ENCODE data around the gene CLPSL2.

CLPSL2 gene

GRCh38 chr6:35809809-35810208 is 33.4 kb downstream of the CLPSL2 start:
- no peak overlapping the region for H3K4me3 ChIP-seq (ENCODE audit: low read depth, low read length)
- DNase-seq (ENCODE audit: low read depth), result no peak
- no peak for TF ChIP-seq CTCF (IDR thresholded peaks at IDR 0.05; ENCODE audit: low read depth, low read length, missing control alignments)

DNA sequence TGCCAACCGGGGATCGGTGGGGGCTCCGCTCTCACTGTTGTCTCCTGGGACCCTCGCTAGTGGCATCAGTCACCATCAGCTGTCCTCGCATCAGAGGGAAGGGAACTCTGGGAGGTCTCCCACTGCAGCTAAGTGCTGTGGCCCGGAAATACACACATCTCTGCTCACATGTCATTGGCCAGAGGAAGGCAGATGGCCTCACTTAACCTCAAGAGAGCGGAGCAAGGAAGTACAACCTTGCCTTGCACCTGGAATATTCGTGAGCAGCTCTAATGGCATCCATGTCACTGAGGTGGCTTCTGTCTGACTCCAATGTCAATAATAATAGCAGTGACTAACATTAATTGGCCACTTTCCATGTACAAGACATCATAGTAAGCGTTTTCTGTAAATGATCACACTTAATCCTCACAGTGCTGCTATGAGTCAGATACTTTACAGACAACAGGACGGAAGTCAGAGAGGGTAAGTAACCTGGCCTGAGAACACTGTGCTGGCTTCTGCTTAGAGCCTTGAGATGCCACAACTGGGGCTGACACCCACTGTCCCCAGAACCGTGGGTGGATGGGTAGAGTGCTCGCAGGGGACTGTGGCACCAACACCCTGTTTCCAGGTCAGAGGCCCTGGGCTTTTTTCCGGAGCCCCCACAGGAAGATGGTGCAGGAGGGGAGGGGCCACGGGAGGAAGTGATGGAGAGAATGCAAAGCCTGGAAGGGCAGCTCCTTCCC is 34.7 kb downstream of the CLPSL2 start:
- no peak for DNase-seq (ENCODE audit: low read depth)
- no peak overlapping the region for H3K4me3 ChIP-seq (ENCODE audit: low read depth, low read length)
- no peak for TF ChIP-seq CTCF (IDR thresholded peaks at IDR 0.05; ENCODE audit: low read depth, low read length, missing control alignments)

DNA sequence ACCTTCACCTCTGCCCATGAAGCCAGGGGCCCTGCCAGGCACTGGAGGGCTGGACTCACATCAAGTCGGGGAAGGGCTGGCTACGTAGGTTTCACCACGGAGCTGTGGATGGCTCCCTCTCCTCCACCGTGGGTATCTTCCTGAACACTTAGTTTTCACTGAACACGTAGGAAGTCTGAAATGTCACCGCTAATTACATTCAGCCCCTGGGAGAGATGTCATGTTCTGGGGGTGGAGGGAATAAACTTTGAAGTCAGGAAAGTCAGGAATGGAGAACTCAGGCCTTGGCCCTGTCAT is 35.2 kb downstream of the CLPSL2 start:
- TF ChIP-seq CTCF (IDR thresholded peaks at IDR 0.05; ENCODE audit: low read depth, low read length, missing control alignments), result no peak
- DNase-seq (ENCODE audit: low read depth), result no peak
- no peak overlapping the region for H3K4me3 ChIP-seq (ENCODE audit: low read depth, low read length)

DNA sequence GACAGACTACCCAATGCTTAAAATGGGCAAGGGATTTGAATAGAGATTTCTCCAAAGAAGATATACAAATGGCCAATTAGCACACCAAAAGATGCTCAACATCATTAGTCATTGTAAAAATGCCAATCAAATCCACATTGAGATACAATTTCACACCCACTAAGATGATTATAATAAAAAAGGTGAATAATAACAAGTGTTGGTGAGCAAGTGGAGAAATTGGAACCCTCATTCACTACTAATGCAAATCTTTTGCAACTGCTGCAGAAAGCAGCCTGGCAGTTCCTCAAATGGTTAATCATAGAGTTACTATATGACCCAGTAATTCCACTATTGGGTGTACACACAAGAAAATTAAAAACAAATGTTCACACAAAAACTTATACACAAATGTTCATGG is 41.1 kb downstream of the CLPSL2 start:
- TF ChIP-seq CTCF (IDR thresholded peaks at IDR 0.05; ENCODE audit: low read depth, low read length, missing control alignments), result no peak
- no peak overlapping the region for H3K4me3 ChIP-seq (ENCODE audit: low read depth, low read length)
- no peak for DNase-seq (ENCODE audit: low read depth)

- no peak for TF ChIP-seq CTCF (IDR thresholded peaks at IDR 0.05; ENCODE audit: low read depth, low read length, missing control alignments)
- no peak for DNase-seq (ENCODE audit: low read depth)
- no peak overlapping the region for H3K4me3 ChIP-seq (ENCODE audit: low read depth, low read length)
Observed at GRCh38 chr6:35823601-35824000, 47.2 kb downstream of the CLPSL2 start.

- no peak overlapping the region for H3K4me3 ChIP-seq (ENCODE audit: low read depth, low read length)
- DNase-seq (ENCODE audit: low read depth), result no peak
- TF ChIP-seq CTCF (IDR thresholded peaks at IDR 0.05; ENCODE audit: low read depth, low read length, missing control alignments), result no peak
Observed at GRCh38 chr6:35824552-35825192, 48.3 kb downstream of the CLPSL2 start.
